Natural killer cell treated with Interleukin-12 subunit alpha and Interleukin-12 subunit beta and Interleukin-15 and Interleukin-18, amount 100 ng/mL, for 72 hours (primary cell): Measurements from ENCODE around the gene RRP9. TPM values are rescaled to one million over a fixed set of nuclear protein-coding genes. Genes with fewer than 3 reads are reported as not detected.
"Not testable (repeated sequence)": the region's sequence is repeated elsewhere in the genome, so short reads cannot be mapped to it uniquely, and the experiment has no call there.

Experiments used
- ATAC-seq, 2 donors: fragments of 150-1000 bp; cut with Tn5 transposase in 1 of 2; sonication (Bioruptor Pico), chemical (Tn5 transposase) in 1 of 2; 2 replicates each; pipeline ENCODE4 v1.10.0; 2021
- DNase-seq: peaks from one replicate; pipeline ENCODE4 v3.0.0; 2022; ENCODE audit warnings: low spot score
- H3K27ac Mint-ChIP-seq, 2 donors: 1 replicate in 1 of 2; 2 replicates in 1 of 2; pipeline ENCODE4 v1.8.0; 2022; ENCODE audit warnings: mixed read lengths in 2 of 2, mild to moderate bottlenecking in 1 of 2, moderate library complexity in 1 of 2
- H3K27me3 Mint-ChIP-seq, 2 donors: 1 replicate in 1 of 2; 2 replicates in 1 of 2; pipeline ENCODE4 v1.8.0; 2022; ENCODE audit warnings: mixed read lengths in 2 of 2
- H3K36me3 Mint-ChIP-seq: one replicate; pipeline ENCODE4 v1.8.0; 2022; ENCODE audit warnings: mixed read lengths
- H3K4me1 Mint-ChIP-seq, 2 donors: 1 replicate in 1 of 2; 2 replicates in 1 of 2; pipeline ENCODE4 v1.8.0; 2022; ENCODE audit warnings: low read depth in 2 of 2, mixed read lengths in 2 of 2, mild to moderate bottlenecking in 1 of 2
- H3K4me3 Mint-ChIP-seq: one replicate; pipeline ENCODE4 v1.8.0; 2022; ENCODE audit warnings: mixed read lengths
- H3K9me3 Mint-ChIP-seq: 2 replicates; pipeline ENCODE4 v1.8.0; 2022; ENCODE audit warnings: mixed read lengths
- total RNA-seq, 2 donors: library from RNA; stranded (reverse); gene quantifications; one replicate each; pipeline ENCODE4 v1.2.3, GENCODE V29; 2022

Gene RRP9
- total RNA-seq, 2 donors from 2014 or later, result 46.4 to 78.1 TPM

DNA sequence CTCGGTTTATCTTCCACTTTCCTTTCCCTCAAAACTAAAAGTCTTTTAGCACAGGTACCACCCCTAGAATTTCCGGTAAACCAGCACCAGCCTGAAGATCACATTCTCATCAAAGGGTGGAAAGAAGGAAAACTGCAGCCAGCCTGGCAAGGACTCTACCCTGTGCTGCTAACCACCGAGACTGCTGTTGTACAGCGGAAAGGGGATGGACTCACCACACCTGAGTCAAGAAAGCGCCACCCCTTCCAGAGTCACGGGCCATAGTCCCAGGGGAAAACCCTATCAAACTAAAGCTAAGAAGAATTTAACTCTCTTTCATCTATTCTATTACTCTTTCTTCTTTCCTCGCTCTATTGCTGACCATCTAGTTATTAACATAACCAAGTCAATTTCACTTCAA lies 41.7 kb downstream of the RRP9 start:
- not testable (repeated sequence) for H3K9me3 Mint-ChIP-seq, H3K4me3 Mint-ChIP-seq, H3K4me1 Mint-ChIP-seq, DNase-seq, H3K27ac Mint-ChIP-seq, ATAC-seq, H3K36me3 Mint-ChIP-seq
- peaks cover 41 to 74% of the 10 kb centered on the region in 2 donors for H3K27me3 Mint-ChIP-seq

GRCh38 chr3:51897391-51897790 lies 44.3 kb downstream of the RRP9 start:
- H3K36me3 Mint-ChIP-seq, result no peaks in the 10 kb centered on the region
- no peaks in the 10 kb centered on the region for H3K9me3 Mint-ChIP-seq
- no peak overlapping the region for H3K27ac Mint-ChIP-seq
- H3K27me3 Mint-ChIP-seq, result peaks cover 34 to 59% of the 10 kb centered on the region in 2 donors
- no peak overlapping the region for H3K4me3 Mint-ChIP-seq
- DNase-seq (no peak), ATAC-seq (no peak)
- H3K4me1 Mint-ChIP-seq, result no peaks in the 10 kb centered on the region

- H3K4me3 Mint-ChIP-seq, result no peak overlapping the region
- H3K4me1 Mint-ChIP-seq, result peaks cover 3 to 6% of the 10 kb centered on the region in 2 donors
- H3K27me3 Mint-ChIP-seq, result peaks cover 38 to 52% of the 10 kb centered on the region in 2 donors
- no peak for ATAC-seq
- no peaks in the 10 kb centered on the region for H3K36me3 Mint-ChIP-seq
- DNase-seq, result no peak
- H3K9me3 Mint-ChIP-seq, result no peaks in the 10 kb centered on the region
- H3K27ac Mint-ChIP-seq, result no peak overlapping the region
Observed at GRCh38 chr3:51896607-51897305, 44.9 kb downstream of the RRP9 start.

DNA sequence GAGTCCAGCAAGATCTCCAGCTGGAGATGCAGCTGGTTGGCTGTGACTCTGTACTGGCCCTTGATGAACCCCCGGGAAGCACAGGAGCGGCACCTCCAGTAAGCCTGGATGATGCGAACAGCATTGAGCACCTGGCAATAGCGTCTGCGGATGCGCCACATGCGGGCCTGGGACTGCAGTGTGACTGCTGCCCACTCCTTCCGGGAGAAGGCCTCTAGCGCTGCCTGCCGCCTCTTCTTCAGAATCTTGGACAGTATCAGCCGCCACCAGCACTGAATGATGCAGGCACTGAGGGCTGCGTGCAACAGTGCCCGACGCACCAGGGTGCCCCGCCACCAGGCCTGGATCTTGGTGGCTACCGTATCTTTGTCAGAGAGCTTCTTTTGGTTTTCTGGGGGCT lies 46.8 kb downstream of the RRP9 start:
- H3K9me3 Mint-ChIP-seq, result no peaks in the 10 kb centered on the region
- no peak overlapping the region for H3K4me3 Mint-ChIP-seq
- DNase-seq (no peak), ATAC-seq (no peak)
- H3K27me3 Mint-ChIP-seq, result peaks cover 35 to 40% of the 10 kb centered on the region in 2 donors
- peaks cover 10 to 12% of the 10 kb centered on the region in 2 donors for H3K4me1 Mint-ChIP-seq
- H3K27ac Mint-ChIP-seq, result no peak overlapping the region
- H3K36me3 Mint-ChIP-seq, result no peaks in the 10 kb centered on the region

DNA sequence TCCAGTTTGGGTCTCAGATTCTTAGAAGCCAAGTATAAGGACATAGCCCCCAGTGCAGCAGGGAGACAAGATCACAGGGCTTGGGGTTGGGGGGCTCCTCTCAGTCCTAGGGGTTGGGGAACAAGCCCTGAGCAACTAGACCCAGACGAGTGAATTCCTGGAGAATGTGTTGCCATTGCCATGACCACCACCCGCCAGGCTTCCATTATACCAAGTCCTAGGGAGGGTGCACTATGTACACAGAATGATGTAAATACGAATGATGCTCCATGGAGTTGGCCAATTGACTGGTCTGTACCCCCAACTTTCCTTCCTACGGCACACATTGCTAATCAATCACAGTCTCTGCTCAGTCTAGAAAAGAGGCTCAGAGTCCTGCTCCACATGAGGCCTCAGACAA lies 47.3 kb downstream of the RRP9 start:
- DNase-seq (no peak), ATAC-seq (no peak)
- Mint-ChIP-seq H3K4me3 (no peak overlapping the region), H3K27me3 (peaks cover 34 to 41% of the 10 kb centered on the region in 2 donors), H3K9me3 (no peaks in the 10 kb centered on the region), H3K4me1 (peaks cover 10 to 12% of the 10 kb centered on the region in 2 donors), H3K27ac (no peak overlapping the region), H3K36me3 (no peaks in the 10 kb centered on the region)

- peak in 1 of 2 donors; percentile 32 for ATAC-seq
- peaks cover 17 to 24% of the 10 kb centered on the region in 2 donors for H3K27me3 Mint-ChIP-seq
- no peak overlapping the region for H3K4me3 Mint-ChIP-seq
- no peaks in the 10 kb centered on the region for H3K36me3 Mint-ChIP-seq
- H3K27ac Mint-ChIP-seq, result no peak overlapping the region
- no peak for DNase-seq
- peaks cover 10 to 12% of the 10 kb centered on the region in 2 donors for H3K4me1 Mint-ChIP-seq
- no peaks in the 10 kb centered on the region for H3K9me3 Mint-ChIP-seq
Observed at GRCh38 chr3:51891242-51892039, 50.3 kb downstream of the RRP9 start.

- no peak overlapping the region for H3K27ac Mint-ChIP-seq
- no peaks in the 10 kb centered on the region for H3K36me3 Mint-ChIP-seq
- peaks cover 10 to 12% of the 10 kb centered on the region in 2 donors for H3K4me1 Mint-ChIP-seq
- DNase-seq (no peak), ATAC-seq (no peak)
- H3K4me3 Mint-ChIP-seq, result no peak overlapping the region
- H3K9me3 Mint-ChIP-seq, result no peaks in the 10 kb centered on the region
- peaks cover 11 to 26% of the 10 kb centered on the region in 2 donors for H3K27me3 Mint-ChIP-seq
Observed at GRCh38 chr3:51888463-51889105, 53.1 kb downstream of the RRP9 start.

DNA sequence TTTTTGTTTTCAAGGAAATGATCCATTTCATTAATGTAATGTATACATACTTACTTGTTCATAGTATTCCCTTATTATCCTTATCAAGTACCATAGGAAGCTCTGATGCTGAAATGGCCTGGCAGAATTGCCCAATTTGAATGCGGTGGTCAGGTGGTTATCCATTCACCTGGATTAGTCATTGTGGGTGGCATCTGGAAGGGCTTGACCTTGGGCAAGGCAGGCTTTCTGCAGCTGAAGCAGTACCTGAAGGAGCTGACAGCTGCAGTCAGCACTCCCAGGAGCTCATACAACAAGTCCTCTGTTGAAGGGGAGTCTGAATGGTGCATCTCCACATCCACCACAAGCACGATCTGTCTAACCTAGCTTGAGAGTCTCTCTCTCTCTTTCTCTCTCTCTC lies 54.1 kb downstream of the RRP9 start:
- Mint-ChIP-seq H3K27me3 (peaks cover 14 to 25% of the 10 kb centered on the region in 2 donors), H3K36me3 (no peaks in the 10 kb centered on the region), H3K4me3 (no peak overlapping the region), H3K9me3 (no peaks in the 10 kb centered on the region), H3K4me1 (peaks cover 10 to 12% of the 10 kb centered on the region in 2 donors), H3K27ac (no peak overlapping the region)
- ATAC-seq (no peak), DNase-seq (no peak)

DNA sequence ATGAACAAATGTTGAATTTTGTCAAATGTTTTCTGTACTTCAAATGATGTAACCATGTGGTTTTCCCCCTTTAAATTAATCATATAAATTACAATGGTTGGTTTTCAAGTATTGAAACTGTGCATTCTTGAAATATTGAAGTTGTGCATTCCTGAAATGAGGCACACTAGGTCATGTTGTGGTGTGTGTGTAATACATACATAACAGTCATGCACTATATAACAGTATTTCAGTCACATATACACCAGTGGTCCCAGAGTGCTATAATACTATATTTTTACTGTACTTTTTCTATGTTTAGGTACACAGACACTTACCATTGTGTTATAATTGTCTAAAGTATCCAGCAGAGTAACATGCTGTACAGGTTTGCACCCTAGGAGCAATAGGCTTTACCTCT lies 55.3 kb downstream of the RRP9 start:
- H3K36me3 Mint-ChIP-seq, result no peaks in the 10 kb centered on the region
- H3K27ac Mint-ChIP-seq, result no peak overlapping the region
- H3K4me1 Mint-ChIP-seq, result peaks cover 2 to 5% of the 10 kb centered on the region in 2 donors
- peaks cover 21 to 22% of the 10 kb centered on the region in 2 donors for H3K27me3 Mint-ChIP-seq
- H3K9me3 Mint-ChIP-seq, result no peaks in the 10 kb centered on the region
- no peak overlapping the region for H3K4me3 Mint-ChIP-seq
- DNase-seq, result no peak
- ATAC-seq, result peak in 1 of 2 donors; percentile 62

Other genes starting within 250 kb of the RRP9 start
- 1 to 10 TPM in 1 of 2 donors, under 1 TPM in 1; 0.90 to 1.0 TPM for gene GRM2, start 234.8 kb downstream of the RRP9 start, total RNA-seq
- not detected for gene IQCF6, start 162.7 kb downstream of the RRP9 start, total RNA-seq
- not detected for gene IQCF2, start 80.3 kb downstream of the RRP9 start, total RNA-seq
- not detected for gene IQCF5, start 66.3 kb downstream of the RRP9 start, total RNA-seq
- gene IQCF1, start 38.6 kb downstream of the RRP9 start, total RNA-seq, result not detected
- 10 to 100 TPM in 1 of 2 donors, 1 to 10 TPM in 1; 3.7 to 11.9 TPM for gene PARP3, start 459 bp upstream of the RRP9 start, total RNA-seq
- not detected for gene GPR62, start 13.5 kb upstream of the RRP9 start, total RNA-seq
- 1 to 10 TPM; 7.9 to 8.4 TPM for gene PCBP4, start 25.6 kb upstream of the RRP9 start, total RNA-seq
- 10 to 100 TPM; 28.0 to 33.2 TPM for gene ABHD14B, start 32.1 kb upstream of the RRP9 start, total RNA-seq
- gene ABHD14A, start 33.2 kb upstream of the RRP9 start, total RNA-seq, result 10 to 100 TPM in 1 of 2 donors, 1 to 10 TPM in 1; 8.7 to 13.1 TPM
- 10 to 100 TPM; 22.4 to 42.6 TPM for gene ACY1, start 41.6 kb upstream of the RRP9 start, total RNA-seq
- gene RPL29, start 54.0 kb upstream of the RRP9 start, total RNA-seq, result 100 to 1,000 TPM; 598 to 910 TPM
- 10 to 100 TPM; 19.4 to 31.0 TPM for gene DUSP7, start 114.7 kb upstream of the RRP9 start, total RNA-seq
- gene POC1A, start 212.5 kb upstream of the RRP9 start, total RNA-seq, result 10 to 100 TPM; 14.9 to 35.3 TPM